ENCODE results near the gene SPATA25.

DNA sequence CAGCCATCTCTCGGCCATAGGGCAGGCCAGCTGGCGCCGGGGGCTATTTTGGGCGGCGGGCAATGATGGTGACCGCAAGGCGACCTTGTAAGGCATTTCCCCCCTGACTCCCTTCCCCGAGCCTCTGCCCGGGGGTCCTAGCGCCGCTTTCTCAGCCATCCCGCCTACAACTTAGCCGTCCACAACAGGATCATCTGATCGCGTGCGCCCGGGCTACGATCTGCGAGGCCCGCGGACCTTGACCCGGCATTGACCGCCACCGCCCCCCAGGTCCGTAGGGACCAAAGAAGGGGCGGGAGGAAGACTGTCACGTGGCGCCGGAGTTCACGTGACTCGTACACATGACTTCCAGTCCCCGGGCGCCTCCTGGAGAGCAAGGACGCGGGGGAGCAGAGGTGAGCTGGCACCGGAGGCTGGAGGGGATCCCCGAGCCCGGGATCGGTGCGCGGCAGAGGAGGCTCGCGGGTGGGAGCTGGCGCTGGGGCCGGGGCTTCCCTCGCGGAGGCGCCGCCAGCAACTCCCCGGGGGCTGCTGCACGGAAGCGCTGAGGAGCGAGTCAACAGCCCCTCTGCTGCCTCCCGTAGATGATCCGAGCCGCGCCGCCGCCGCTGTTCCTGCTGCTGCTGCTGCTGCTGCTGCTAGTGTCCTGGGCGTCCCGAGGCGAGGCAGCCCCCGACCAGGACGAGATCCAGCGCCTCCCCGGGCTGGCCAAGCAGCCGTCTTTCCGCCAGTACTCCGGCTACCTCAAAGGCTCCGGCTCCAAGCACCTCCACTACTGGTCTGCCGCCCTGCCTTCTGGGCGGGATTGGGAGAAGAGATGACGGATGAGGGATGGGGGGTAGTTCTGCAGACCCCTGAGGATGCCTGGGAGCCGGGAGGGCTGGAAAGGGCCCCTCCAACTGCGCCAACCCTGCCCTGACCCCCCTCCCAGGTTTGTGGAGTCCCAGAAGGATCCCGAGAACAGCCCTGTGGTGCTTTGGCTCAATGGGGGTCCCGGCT is 3.9 kb upstream of the SPATA25 start, which contains the start of the genes CTSA and NEURL2:
- TF ChIP-seq POLR2AphosphoS5 (IDR thresholded peaks at IDR 0.05): peak; percentile 78 to 97 (median 84)
- TF ChIP-seq POLR2A (IDR thresholded peaks at IDR 0.05): no peak
